Retinal pigment epithelial cell (primary cell): ENCODE data around the gene SLC6A5.
A peak's percentile ranks its signal among the peaks of the same experiment; 100 is the strongest.

Experiments
- DNase-seq: peaks from one replicate; pipeline ENCODE4 v3.0.0-alpha.2; 2010; ENCODE audit warnings: low read depth
- H3K4me3 ChIP-seq: 2 replicates; pipeline ENCODE4 v1.5.1; 2011; ENCODE audit warnings: mild to moderate bottlenecking, low read length, control low read depth, moderate library complexity
- TF ChIP-seq, protein P1 (sequence below): conservative IDR thresholded peaks from 2 replicates; pipeline ENCODE4 v1.5.1; 2011; ENCODE audit warnings: low read depth, low read length, control low read depth, inconsistent platforms

Gene SLC6A5

DNA sequence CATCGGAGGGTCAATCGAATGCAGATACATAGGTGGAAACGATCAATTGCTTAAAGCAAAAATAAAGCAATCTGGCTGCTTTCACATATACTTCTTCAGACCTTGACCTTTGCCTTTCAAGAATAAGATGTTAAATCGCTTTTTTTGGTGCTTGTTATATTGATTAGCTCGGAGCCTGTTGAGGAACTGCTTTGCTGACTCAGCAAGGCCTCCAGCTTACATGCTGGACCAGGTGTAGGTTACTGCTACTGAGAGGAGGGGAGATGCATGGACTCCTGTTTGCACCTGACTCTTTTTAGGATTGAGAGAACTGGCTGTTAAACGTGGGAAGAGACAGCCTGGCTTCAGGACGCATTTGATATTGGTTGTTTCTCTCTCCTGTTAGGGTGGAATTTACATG, 38.7 kb downstream of the SLC6A5 start:
- TF ChIP-seq, protein P1, sequence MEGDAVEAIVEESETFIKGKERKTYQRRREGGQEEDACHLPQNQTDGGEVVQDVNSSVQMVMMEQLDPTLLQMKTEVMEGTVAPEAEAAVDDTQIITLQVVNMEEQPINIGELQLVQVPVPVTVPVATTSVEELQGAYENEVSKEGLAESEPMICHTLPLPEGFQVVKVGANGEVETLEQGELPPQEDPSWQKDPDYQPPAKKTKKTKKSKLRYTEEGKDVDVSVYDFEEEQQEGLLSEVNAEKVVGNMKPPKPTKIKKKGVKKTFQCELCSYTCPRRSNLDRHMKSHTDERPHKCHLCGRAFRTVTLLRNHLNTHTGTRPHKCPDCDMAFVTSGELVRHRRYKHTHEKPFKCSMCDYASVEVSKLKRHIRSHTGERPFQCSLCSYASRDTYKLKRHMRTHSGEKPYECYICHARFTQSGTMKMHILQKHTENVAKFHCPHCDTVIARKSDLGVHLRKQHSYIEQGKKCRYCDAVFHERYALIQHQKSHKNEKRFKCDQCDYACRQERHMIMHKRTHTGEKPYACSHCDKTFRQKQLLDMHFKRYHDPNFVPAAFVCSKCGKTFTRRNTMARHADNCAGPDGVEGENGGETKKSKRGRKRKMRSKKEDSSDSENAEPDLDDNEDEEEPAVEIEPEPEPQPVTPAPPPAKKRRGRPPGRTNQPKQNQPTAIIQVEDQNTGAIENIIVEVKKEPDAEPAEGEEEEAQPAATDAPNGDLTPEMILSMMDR, result no peak
- no peak for DNase-seq
- H3K4me3 ChIP-seq, result no peak overlapping the region

DNA sequence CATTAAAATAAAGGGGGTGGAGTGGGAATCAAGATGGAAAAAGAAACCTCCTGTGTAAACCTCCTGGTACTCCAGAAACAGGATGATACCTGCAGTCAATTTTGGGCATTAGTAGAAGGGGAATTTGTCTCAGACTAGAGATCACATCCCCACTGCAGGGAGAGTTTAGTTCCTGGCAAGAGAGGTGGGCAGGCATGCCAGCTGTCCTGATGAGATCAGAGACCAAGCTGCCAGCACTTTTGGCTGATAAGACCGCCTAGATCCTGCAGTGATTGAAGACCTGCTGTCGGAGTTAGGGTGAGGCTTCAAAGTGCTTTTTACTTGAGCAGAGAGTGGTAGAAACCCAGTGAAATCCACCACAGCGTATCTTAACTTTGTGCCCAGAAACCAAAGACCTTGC, 40.3 kb downstream of the SLC6A5 start:
- TF ChIP-seq, protein P1, result no peak
- H3K4me3 ChIP-seq, result no peak overlapping the region
- no peak for DNase-seq

DNA sequence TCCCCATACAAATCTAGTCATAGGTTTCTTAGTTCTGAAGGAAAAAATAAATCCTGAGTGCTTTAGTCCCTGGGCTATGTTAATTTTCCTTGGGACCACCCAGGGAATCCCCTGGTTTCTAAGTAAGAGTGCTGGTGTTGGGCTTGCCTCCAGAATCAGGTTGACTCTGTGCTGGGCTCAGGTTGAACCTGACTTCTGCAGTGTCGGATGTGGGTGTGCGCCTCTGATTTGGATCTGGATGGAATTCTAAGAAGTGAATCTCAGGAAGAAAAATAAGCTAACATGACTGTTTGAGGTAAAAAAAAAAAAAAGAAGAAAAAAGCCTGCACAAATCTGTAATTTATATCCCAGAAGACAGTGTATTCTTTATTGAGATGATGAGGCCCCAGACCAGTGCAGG, 41.0 kb downstream of the SLC6A5 start:
- no peak overlapping the region for H3K4me3 ChIP-seq
- DNase-seq, result no peak
- TF ChIP-seq, protein P1, result no peak

DNA sequence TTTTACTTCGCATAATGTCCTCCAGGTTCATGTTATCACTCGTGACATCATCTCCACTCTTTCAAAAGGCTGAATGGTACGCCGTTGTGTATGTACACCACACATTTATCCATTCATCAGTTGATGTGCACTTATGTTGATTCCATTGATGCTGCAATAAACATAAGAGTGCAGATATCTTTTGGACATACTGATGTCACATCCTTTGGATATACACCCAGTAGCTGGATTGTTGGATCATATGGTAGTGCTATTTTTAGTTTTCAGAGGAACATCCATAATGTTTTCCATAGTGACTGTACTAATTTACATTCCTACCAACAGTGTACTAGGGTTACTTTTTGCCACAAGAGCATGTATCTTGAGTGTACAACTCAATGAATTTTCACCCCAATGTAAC, 45.0 kb downstream of the SLC6A5 start:
- DNase-seq, result no peak
- TF ChIP-seq, protein P1, result no peak
- H3K4me3 ChIP-seq, result no peak overlapping the region

DNA sequence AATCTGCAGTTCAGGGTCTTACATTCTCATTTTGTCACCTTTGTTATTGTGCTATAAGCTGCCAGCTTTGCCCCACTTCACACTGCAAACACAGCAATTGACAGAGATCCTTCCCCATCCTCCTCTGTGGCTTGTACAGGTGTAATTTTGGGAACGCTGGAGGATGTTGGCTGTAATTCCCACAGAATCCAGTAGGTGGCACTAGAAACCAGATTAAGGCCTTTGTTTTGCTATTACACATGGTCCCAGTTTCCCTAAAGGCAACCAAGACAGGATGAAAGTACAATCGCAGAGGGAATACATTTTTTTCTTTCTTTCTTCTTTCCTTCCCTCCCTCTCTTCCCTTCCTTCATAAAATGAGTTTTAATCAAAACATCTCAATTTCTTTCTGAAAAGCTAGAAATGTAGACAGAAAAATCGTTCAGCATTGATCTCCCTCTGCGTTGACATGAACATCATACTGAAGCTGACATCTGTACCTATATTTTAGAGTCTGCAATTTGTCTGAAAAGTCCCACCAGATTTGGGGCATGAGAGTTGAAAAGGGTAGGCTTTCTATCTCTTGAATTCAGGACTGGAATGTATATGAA, 48.7 kb downstream of the SLC6A5 start:
- no peak overlapping the region for H3K4me3 ChIP-seq
- peak; percentile 2 for DNase-seq
- TF ChIP-seq, protein P1, result peak; percentile 90

DNA sequence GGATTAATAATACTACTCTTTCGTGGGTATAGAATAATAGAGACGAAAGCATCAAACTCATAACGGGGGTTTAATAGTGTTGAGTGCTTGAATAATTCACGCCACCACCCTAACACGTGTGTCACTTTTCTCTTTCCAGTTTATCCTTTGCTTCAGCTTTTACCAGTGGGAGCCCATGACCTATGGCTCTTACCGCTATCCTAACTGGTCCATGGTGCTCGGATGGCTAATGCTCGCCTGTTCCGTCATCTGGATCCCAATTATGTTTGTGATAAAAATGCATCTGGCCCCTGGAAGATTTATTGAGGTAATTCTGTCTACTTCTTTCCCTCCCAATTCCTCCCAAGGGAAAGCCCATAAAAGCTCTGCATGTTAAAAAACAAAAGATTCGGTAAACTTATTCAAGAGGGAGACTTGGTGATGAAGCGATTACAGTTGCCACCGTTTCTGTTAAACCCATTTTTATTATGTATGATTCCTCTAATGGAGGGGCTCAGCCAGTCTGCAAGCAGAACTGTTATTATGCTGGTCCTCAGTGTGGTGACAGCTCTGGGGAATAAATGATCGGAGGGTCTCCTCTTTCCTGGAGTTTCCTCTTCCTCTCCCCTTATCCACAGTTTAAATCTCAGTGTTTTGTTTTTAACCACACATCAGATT, 52.9 kb downstream of the SLC6A5 start:
- no peak overlapping the region for H3K4me3 ChIP-seq
- DNase-seq, result no peak
- TF ChIP-seq, protein P1, result no peak

DNA sequence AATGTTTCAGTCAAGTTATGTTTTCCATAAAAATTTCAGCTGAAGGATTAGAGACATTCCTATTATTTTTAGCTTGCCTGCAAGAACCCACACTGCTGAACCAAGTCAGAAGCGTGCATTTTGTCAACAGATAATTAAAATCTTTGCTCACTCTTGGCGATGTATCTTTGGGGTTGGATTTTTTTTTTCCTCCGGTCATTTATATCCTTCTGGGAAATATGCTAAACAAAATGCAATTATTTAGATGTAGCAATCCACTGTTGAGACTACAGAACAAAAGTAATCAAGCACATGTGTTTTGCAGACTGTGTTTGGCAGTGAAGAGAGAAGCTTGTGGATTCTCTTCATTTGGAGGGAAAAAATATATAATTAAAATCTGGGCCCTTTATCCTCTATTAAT, 54.6 kb downstream of the SLC6A5 start:
- TF ChIP-seq, protein P1, result no peak

More for the DNA sequence above, 54.6 kb downstream of the SLC6A5 start:
- H3K4me3 ChIP-seq, result no peak overlapping the region
- DNase-seq, result no peak
